GM20000 (cell line): ENCODE data around the gene PAAF1.
"Not testable (repeated sequence)": the region's sequence is repeated elsewhere in the genome, so short reads cannot be mapped to it uniquely, and the experiment has no call there.

Experiments
- DNase-seq: peaks from one replicate; pipeline ENCODE4 v3.0.0; 2012; ENCODE audit warnings: low spot score
- TF ChIP-seq, protein P1 (sequence below): IDR thresholded peaks from 2 replicates; pipeline ENCODE4 v1.5.1; 2012; ENCODE audit warnings: mild to moderate bottlenecking, control low read depth; ENCODE audit errors: extremely low read depth, missing control alignments

The PAAF1 gene

DNA sequence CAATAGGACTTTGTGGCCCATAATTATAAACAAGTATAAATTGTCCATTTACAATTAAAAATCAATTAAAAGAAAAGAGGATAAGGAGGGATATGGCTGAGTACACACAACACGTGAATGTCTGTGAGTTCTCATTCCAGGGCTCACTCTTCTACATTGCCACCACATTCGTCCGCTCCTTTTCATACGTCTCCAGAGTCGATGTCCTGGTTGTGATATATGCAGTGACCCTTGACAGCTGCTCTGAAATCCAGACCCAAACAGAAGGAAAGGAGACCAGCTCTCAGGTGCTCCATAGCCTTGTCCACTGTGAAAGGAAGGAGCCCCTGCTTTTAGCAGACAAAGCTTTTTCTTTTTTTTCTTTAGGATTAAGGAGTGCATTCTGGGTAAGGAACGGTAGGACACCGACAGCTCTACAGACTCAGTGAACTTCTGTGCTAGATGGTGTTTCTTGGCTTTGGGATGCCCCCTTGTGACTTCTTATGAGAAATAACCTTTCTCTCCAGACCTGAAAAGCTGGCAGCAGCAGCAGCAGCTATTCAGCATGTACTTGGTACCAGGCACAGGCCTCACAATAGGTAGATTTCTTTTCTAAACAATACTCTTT, 54.3 kb downstream of the PAAF1 start:
- peak; percentile 52 for DNase-seq
- TF ChIP-seq, protein P1, sequence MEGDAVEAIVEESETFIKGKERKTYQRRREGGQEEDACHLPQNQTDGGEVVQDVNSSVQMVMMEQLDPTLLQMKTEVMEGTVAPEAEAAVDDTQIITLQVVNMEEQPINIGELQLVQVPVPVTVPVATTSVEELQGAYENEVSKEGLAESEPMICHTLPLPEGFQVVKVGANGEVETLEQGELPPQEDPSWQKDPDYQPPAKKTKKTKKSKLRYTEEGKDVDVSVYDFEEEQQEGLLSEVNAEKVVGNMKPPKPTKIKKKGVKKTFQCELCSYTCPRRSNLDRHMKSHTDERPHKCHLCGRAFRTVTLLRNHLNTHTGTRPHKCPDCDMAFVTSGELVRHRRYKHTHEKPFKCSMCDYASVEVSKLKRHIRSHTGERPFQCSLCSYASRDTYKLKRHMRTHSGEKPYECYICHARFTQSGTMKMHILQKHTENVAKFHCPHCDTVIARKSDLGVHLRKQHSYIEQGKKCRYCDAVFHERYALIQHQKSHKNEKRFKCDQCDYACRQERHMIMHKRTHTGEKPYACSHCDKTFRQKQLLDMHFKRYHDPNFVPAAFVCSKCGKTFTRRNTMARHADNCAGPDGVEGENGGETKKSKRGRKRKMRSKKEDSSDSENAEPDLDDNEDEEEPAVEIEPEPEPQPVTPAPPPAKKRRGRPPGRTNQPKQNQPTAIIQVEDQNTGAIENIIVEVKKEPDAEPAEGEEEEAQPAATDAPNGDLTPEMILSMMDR = no peak

DNA sequence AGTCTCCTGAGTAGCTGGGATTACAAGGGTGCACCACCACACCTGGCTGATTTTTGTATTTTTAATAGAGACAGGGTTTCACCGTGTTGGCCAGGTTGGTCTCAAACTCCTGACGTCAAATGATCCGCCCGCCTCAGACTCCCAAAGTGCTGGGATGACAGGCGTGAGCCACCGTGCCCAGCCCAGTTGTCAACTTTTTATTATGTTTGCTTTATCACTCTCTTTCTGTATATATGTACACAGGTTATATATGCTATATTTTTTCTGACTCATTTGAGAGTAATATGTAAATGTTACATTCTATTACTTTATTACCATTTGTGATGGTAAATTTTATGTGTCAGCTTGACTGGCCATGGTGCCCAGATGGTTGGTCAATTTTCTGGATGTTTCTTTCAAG, 55.2 kb downstream of the PAAF1 start:
- DNase-seq = no peak
- TF ChIP-seq, protein P1 = no peak

DNA sequence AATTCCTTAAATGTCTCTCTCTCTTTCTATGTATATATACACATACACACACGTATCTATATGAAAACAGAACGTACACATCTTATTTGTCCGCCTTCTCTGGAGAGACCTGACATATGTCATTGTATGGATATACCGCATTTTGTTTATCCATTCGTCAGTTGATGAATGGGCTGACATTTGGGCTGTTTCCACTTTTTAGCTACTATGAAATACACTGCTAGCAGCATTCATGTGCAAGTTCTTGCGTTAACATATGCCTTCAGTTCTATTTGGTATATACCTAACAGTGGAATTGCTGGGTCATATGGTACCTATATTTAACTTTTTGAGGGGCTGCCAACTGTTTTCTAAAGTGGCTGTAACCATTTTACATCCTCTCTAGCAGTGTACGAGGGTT, 56.0 kb downstream of the PAAF1 start:
- no peak for DNase-seq
- TF ChIP-seq, protein P1 = no peak

DNA sequence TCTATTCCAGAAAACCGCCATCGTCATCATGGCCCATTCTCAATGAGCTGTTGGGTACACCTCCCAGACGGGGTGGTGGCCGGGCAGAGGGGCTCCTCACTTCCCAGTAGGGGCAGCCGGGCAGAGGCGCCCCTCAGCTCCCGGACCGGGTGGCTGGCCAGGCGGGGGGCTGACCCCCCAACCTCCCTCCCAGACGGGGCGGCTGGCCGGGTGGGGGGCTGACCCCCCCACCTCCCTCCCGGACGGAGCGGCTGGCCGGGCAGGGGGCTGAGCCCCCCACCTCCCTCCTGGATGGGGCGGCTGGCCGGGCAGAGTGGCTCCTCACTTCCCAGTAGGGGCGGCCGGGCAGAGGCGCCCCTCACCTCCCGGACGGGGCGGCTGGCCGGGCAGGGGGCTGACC, 59.2 kb downstream of the PAAF1 start:
- not testable (repeated sequence) for DNase-seq

DNA sequence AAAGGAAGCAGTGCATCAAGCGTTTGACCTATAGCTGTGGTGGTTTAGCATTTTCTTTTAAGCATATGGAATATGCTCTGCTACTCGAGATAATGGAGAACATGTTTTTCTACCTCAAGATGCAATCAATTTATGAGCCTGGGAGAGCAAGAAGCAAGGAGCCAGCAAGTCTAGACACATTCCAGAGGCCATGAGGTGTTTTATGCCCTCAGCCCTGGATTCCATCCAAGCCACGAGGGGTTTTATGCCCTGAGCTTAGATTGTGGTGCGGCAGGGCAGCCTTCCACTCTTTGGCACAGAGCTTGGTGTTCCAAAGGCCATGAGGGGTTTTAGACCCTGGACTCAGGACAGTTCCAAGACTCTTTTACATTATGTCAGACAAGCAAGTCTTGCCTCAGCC, 62.3 kb downstream of the PAAF1 start:
- no peak for DNase-seq
- TF ChIP-seq, protein P1 = no peak

DNA sequence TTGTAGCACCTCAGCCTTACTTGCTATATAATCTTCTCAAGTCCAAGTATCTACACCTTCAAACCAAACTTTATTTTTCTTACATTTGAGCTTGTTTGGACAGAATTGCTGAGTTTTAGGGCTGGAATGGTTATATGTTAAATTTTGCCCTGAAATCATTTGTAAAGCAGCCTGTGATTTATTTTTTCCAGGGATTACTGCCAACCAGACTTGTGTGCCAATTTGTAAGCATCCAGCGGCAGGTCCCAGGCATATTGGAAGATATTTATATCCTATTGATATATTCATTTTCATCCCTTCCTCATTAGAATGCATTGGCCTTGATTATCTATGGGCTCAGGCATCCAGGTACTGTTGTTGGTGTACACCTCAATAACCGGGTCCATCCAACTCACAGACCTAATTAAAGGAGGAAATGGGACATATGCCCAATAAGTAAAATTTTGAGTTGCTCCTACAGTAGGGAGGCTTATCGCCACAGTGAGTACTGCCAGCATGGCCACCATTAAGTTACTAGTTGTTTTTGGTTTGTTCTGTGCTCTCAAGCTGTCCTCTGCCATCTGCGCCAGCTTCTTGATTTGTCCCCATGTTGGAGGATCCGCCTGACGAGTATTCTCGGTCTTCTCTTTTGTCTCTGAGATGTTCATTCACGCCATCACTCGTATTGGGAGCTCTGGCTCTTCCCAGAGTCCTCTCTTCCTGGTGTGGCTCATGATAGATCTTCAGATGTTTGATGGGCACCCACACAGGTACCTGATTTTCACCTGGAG, 64.2 kb downstream of the PAAF1 start:
- DNase-seq = no peak
- TF ChIP-seq, protein P1 = no peak

DNA sequence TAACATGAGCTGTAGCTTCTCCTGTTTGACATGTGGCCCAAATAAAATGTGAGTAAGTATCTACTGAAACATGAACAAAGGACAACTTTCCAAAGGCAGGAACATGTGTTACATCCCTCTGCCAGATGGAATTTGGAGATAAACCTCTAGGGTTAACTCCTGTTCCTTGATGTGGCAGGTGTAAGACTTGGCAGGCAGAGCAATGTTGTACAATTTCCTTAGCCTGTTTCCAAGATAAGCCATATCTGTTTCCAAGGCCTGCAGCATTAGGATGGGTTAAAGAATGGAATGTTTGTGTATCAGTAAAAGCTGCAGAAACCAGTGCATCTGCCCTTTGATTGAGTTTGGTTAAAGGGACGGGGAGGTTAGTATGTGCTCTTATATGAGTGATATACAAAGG, 65.2 kb downstream of the PAAF1 start:
- TF ChIP-seq, protein P1 = no peak
- DNase-seq = no peak

DNA sequence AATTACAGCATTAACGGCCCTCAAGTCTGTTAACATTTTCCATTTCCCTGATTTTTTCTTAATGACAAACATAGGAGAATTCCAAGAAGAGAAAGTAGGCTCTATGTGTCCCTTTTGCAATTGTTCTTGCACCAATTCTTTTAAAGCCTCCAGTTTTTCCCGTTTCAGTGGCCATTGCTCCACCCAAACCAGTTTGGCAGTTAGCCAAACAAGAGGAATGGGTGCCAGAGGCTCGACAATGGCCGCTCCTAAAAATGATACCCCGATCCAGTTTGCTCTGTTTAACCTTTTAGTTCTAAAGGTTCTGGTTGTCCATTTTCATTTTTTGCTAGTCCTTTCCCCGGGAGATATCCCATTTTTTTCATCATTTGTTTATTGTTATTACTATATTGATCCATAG, 67.3 kb downstream of the PAAF1 start:
- no peak for DNase-seq
- TF ChIP-seq, protein P1 = no peak
